GM06990 (cell line): Measurements from ENCODE around the gene RHOBTB3.

Experiments used
- DNase-seq: peaks from one replicate; pipeline ENCODE4 v3.0.0-alpha.2; 2011; ENCODE audit not compliant: insufficient read length; ENCODE audit errors: extremely low read depth
- H3K27me3 ChIP-seq: replicated peaks from 2 replicates; pipeline ENCODE4 v1.6.0; 2011; ENCODE audit warnings: low read length; ENCODE audit not compliant: control insufficient read depth, insufficient read depth
- H3K36me3 ChIP-seq: 2 replicates; pipeline ENCODE4 v1.5.1; 2011; ENCODE audit warnings: low read length; ENCODE audit not compliant: control insufficient read depth, insufficient read depth
- H3K4me3 ChIP-seq: replicated peaks from 2 replicates; pipeline ENCODE4 v1.5.1; 2011; ENCODE audit warnings: low read depth, mild to moderate bottlenecking, control low read depth, low read length
- CTCF ChIP-seq: IDR thresholded peaks from 2 replicates; pipeline ENCODE4 v1.5.1; 2011; ENCODE audit warnings: low read length, control low read depth, mild to moderate bottlenecking, inconsistent platforms; ENCODE audit not compliant: insufficient read depth, poor library complexity, severe bottlenecking

The RHOBTB3 gene

GRCh38 chr5:95797301-95797700 is 66.2 kb downstream of the RHOBTB3 start:
- H3K4me3 ChIP-seq = no peak overlapping the region
- no peaks in the 10 kb centered on the region for H3K36me3 ChIP-seq
- DNase-seq = no peak
- no peaks in the 10 kb centered on the region for H3K27me3 ChIP-seq
- TF ChIP-seq CTCF = no peak

GRCh38 chr5:95798048-95798447 is 66.9 kb downstream of the RHOBTB3 start:
- no peak for DNase-seq
- no peak for TF ChIP-seq CTCF
- H3K4me3 ChIP-seq = no peak overlapping the region
- H3K36me3 ChIP-seq = no peaks in the 10 kb centered on the region
- H3K27me3 ChIP-seq = no peaks in the 10 kb centered on the region

- no peaks in the 10 kb centered on the region for H3K27me3 ChIP-seq
- TF ChIP-seq CTCF = no peak
- no peak overlapping the region for H3K4me3 ChIP-seq
- DNase-seq = no peak
- H3K36me3 ChIP-seq = no peaks in the 10 kb centered on the region
These were observed 67.4 kb downstream of the RHOBTB3 start for GRCh38 chr5:95798545-95798944.

- no peaks in the 10 kb centered on the region for H3K27me3 ChIP-seq
- no peak overlapping the region for H3K4me3 ChIP-seq
- no peak for TF ChIP-seq CTCF
- no peaks in the 10 kb centered on the region for H3K36me3 ChIP-seq
- no peak for DNase-seq
These were observed 68.2 kb downstream of the RHOBTB3 start for GRCh38 chr5:95799191-95799835.

GRCh38 chr5:95800553-95800952 is 69.4 kb downstream of the RHOBTB3 start:
- no peak for DNase-seq
- TF ChIP-seq CTCF = no peak
- Histone ChIP-seq H3K27me3 (no peaks in the 10 kb centered on the region), H3K36me3 (no peaks in the 10 kb centered on the region), H3K4me3 (no peak overlapping the region)

GRCh38 chr5:95801532-95801931 is 70.4 kb downstream of the RHOBTB3 start:
- Histone ChIP-seq H3K36me3 (no peaks in the 10 kb centered on the region), H3K27me3 (no peaks in the 10 kb centered on the region), H3K4me3 (no peak overlapping the region)
- TF ChIP-seq CTCF = no peak
- DNase-seq = no peak
